ENCODE data around the gene NRGN. TPM values are rescaled to one million over a fixed set of nuclear protein-coding genes. Genes with fewer than 3 reads are reported as not detected.
"Not testable (repeated sequence)": the region's sequence is repeated elsewhere in the genome, so short reads cannot be mapped to it uniquely, and the experiment has no call there.

Gene NRGN
- total RNA-seq, 1 donor from 2014 or later = 6.1 TPM

DNA sequence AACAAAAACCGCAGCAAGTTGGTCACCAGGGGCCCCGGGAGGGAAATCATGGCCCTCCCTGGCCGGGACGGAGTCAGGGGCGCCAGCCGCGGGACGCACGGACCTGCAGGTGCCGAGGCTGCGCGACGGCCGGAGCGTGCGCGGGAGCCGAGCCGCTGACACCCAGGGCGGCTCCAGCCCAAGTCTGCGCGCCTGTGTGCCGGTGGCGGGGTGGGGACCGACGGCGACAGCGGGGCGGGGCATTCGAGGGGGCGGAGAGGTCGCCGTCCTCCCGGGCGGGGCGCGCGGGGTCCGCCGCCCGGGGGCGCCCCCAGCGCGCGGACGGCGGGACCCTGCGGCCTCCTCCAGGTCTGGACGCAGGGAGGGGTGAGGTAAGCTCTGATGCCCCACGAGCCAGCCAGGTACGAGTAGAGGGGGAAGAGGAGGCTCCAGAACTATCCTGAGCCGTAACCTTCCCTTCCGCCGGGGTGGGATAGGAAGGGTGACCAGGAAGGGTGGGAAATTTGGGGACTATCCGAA lies 22.4 kb downstream of the NRGN start, which contains the start of gene ESAM:
Gene ESAM (minus strand): TSS at position 186 of the 519 bp plus-strand sequence. CDS start 136 bp downstream, at position 50.
- Mint-ChIP-seq H3K27me3 (ENCODE audit: insufficient read depth) (peaks cover 40% of the 10 kb centered on the region), H3K36me3 (ENCODE audit: low read depth) (peaks cover 3% of the 10 kb centered on the region), H3K27ac (peak within 1 kb of the TSS; percentile 79), H3K4me1 (ENCODE audit: low read depth) (peaks cover 19% of the 10 kb centered on the region), H3K4me3 (peak within 1 kb of the TSS; percentile 98), H3K9me3 (no peaks in the 10 kb centered on the region)
- DNase-seq (ENCODE audit: low spot score) = peak; percentile 64
- intact Hi-C loops (cut with micrococcal nuclease) = loop anchor here (2.0 kb wide), 1 partner anchor 139 kb away; the partner anchor contains the start of gene TBRG1

DNA sequence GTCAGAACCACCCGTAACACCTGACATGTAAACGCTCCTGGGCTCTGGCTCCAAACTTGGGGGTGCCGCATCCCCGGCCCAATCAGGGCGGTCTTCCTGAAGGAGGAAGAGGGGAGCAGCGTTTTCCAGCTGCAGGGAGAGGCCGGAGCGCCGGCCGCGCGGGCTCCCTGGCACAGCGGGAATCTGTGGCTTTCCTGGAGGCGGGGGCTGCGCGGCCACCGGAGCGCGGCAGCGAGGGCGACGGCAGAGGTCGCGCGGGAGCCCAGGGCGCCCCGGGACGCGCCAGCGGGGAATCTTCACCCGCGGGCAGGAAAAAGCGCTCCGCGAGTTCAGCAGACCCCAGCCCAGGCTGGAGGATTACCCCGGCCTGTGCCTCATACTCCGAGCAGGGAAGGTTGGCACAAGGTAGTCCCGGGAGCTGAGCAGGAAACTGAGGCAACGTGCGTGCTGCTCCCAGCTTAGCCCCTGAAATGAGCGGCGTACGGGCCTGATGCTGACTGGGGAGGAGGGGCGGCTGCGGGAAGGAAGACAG lies 22.9 kb downstream of the NRGN start:
- peaks cover 19% of the 10 kb centered on the region for H3K4me1 Mint-ChIP-seq (ENCODE audit: low read depth)
- DNase-seq (ENCODE audit: low spot score) = no peak
- H3K36me3 Mint-ChIP-seq (ENCODE audit: low read depth) = peaks cover 3% of the 10 kb centered on the region
- no peaks in the 10 kb centered on the region for H3K9me3 Mint-ChIP-seq
- intact Hi-C loops (cut with micrococcal nuclease) = loop anchor here (1.0 to 2.0 kb wide), 9 partner anchors 16 to 140 kb away; partner anchors contain the start of genes MSANTD2, SIAE, SPA17 and TBRG1
- H3K27me3 Mint-ChIP-seq (ENCODE audit: insufficient read depth) = peaks cover 37% of the 10 kb centered on the region
- no peak overlapping the region for H3K27ac Mint-ChIP-seq
- H3K4me3 Mint-ChIP-seq = peak overlapping the region; percentile 98

DNA sequence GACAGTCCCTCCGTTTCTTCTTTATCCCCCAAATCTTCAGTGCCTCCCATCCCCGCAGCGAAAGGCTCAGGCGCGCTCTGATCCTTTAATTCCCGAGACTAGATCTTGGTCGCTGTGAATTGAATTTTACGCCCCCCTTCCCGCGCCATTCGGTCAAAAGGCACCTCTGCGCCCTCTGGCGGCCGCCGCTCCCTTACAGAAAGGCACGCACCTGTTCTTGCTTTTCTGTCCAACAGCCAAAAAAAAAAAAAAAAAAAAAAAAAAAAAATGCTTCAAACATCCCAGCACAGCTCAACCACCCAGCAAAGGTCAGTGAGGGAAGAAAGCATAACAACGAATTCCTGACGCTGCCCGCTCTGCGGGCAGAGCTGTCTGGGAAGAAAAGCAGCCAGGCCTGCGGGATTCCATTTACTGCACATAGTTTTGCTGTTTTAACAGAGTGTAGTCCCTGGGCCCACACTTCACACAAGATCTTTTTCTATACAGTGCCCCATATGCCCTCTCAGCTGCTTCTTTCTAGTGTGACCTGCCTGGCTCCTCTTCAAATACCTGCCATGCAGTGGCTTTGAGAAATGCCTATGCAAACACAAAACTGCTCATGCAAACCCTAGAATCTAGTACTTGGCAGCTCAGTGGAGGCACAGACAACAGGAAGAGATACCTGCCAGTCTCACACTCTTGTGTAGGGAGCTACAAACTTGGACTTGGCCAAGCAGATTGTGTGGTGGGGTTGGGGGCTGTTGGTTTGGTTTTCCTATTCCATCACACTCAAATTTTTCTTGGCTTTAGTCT lies 23.6 kb downstream of the NRGN start:
- peak; percentile 69 for DNase-seq (ENCODE audit: low spot score)

DNA sequence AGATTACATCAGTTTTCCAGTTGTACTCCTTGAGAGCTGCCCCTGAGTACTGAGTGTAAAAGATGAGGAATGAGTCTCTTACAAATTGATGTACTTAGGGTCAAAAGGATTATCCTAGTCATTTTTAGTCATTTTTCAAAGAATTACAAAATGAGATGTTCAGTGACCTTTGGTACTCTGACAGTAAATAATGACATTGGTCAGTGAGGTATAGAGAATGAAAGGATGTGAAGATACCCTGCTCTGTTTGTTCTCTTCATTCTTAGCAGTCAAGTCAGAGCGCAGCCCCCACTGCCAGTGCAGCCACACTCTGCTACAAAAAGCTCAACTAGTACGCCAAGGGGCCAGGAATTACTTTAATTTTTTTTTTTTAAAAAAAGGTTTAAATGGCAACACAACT lies 26.4 kb downstream of the NRGN start:
- no peaks in the 10 kb centered on the region for H3K9me3 Mint-ChIP-seq
- peaks cover 10% of the 10 kb centered on the region for H3K27me3 Mint-ChIP-seq (ENCODE audit: insufficient read depth)
- intact Hi-C loops (cut with micrococcal nuclease) = no loop called here
- peaks cover 8% of the 10 kb centered on the region for H3K36me3 Mint-ChIP-seq (ENCODE audit: low read depth)
- no peak overlapping the region for H3K4me3 Mint-ChIP-seq
- H3K27ac Mint-ChIP-seq = no peak overlapping the region
- no peak for DNase-seq (ENCODE audit: low spot score)
- H3K4me1 Mint-ChIP-seq (ENCODE audit: low read depth) = peaks cover 10% of the 10 kb centered on the region

More for the DNA sequence above, 23.6 kb downstream of the NRGN start:
- H3K27ac Mint-ChIP-seq = peak overlapping the region; percentile 79
- intact Hi-C loops (cut with micrococcal nuclease) = loop anchor here (1.0 to 2.0 kb wide), 9 partner anchors 17 to 141 kb away; partner anchors contain the start of genes MSANTD2, SIAE, SPA17 and TBRG1
- H3K9me3 Mint-ChIP-seq = no peaks in the 10 kb centered on the region
- peak overlapping the region; percentile 98 for H3K4me3 Mint-ChIP-seq
- H3K4me1 Mint-ChIP-seq (ENCODE audit: low read depth) = peaks cover 15% of the 10 kb centered on the region
- H3K27me3 Mint-ChIP-seq (ENCODE audit: insufficient read depth) = peaks cover 31% of the 10 kb centered on the region
- peaks cover 3% of the 10 kb centered on the region for H3K36me3 Mint-ChIP-seq (ENCODE audit: low read depth)

DNA sequence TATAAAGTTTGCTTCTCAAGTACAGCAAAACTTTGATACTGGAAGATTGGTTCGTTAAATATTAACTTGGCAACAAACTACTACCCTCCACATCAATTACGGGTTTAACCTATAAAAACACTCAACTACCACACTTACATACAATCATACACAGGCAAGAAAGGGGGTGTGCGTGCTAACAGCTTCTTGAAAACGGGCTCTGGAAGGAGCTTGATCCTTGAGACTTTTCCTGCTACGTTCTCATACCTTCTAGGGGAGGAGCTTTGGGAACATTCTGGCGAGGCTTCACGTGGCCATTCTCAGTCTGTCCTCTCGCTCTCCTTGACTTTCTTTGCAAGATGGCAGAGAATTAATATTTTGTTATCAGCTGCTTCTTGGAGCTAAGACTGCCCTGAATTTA lies 29.2 kb downstream of the NRGN start:
- DNase-seq (ENCODE audit: low spot score) = no peak
- Mint-ChIP-seq H3K9me3 (no peaks in the 10 kb centered on the region), H3K27me3 (ENCODE audit: insufficient read depth) (no peaks in the 10 kb centered on the region), H3K4me3 (no peak overlapping the region), H3K36me3 (ENCODE audit: low read depth) (peaks cover 16% of the 10 kb centered on the region), H3K4me1 (ENCODE audit: low read depth) (no peaks in the 10 kb centered on the region), H3K27ac (no peak overlapping the region)
- intact Hi-C loops (cut with micrococcal nuclease) = no loop called here

DNA sequence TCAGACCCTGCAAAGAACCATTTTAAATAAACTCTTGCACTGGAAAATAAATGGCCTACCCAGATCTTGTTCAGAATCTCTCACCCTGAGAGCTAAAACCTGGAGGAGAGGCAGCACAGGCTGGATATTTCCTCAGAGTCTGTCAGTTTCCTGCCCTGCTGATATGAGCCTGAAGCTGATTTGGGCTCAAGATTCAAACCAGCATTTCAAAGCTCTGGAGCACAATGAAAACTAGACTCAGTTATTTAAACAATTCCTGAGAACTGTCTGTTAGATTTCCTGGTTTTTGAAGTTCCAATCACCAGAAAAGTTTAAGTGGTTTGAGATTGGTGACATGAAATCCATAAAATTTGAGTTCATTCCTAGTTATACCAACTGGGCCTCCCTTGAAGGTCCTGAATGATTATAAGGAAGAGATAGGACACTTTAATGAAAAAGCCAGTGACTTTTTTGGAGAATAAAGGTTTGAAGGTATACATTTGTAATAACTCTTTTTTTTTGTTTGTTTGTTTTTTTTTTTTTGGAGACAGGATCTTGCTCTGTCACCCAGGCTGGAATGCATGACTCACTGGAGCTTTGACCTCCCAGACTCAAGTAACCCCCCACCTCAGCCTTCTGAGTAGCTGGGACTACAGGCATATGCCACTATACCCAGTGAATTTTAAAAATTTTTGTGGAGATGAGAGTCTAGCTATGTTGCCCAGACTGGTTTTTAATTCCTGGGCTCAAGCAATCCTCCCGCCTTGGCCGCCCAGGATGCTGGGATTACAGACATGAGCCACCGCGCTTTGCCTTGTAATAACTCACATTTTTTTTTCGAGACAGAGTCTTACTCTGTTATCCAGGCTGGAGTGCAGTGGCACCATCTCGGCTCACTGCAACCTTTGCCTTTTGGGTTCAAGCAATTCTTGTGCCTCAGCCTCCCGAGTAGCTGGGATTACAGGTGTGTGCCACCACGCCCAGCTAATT lies 30.3 kb downstream of the NRGN start:
- intact Hi-C loops (cut with micrococcal nuclease) = no loop called here
- no peaks in the 10 kb centered on the region for H3K4me1 Mint-ChIP-seq (ENCODE audit: low read depth)
- no peak for DNase-seq (ENCODE audit: low spot score)
- H3K27me3 Mint-ChIP-seq (ENCODE audit: insufficient read depth) = no peaks in the 10 kb centered on the region
- no peak overlapping the region for H3K4me3 Mint-ChIP-seq
- no peaks in the 10 kb centered on the region for H3K9me3 Mint-ChIP-seq
- no peak overlapping the region for H3K27ac Mint-ChIP-seq
- H3K36me3 Mint-ChIP-seq (ENCODE audit: low read depth) = peaks cover 16% of the 10 kb centered on the region

DNA sequence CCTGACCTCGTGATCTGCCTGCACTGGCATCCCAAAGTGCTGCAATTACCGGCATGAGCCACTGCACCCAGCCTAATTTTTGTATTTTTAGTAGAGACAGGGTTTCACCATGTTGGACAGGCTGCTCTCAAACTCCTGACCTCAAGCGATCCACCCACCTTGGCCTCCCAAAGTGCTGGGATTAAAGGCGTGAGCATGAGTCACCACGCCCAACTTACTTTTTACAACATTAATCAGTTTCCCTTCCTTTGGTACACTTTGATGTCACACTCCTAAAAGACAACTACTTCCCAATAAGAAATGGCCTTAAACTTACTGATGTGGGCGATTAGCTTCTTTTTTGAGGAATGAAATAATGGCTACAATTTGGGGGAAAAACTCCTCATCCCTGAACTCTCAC lies 31.2 kb downstream of the NRGN start:
- H3K9me3 Mint-ChIP-seq; H3K27ac Mint-ChIP-seq; DNase-seq (ENCODE audit: low spot score); H3K4me3 Mint-ChIP-seq; intact Hi-C loops (cut with micrococcal nuclease); H3K27me3 Mint-ChIP-seq (ENCODE audit: insufficient read depth); H3K4me1 Mint-ChIP-seq (ENCODE audit: low read depth): not testable (repeated sequence)
- H3K36me3 Mint-ChIP-seq (ENCODE audit: low read depth) = peaks cover 16% of the 10 kb centered on the region

DNA sequence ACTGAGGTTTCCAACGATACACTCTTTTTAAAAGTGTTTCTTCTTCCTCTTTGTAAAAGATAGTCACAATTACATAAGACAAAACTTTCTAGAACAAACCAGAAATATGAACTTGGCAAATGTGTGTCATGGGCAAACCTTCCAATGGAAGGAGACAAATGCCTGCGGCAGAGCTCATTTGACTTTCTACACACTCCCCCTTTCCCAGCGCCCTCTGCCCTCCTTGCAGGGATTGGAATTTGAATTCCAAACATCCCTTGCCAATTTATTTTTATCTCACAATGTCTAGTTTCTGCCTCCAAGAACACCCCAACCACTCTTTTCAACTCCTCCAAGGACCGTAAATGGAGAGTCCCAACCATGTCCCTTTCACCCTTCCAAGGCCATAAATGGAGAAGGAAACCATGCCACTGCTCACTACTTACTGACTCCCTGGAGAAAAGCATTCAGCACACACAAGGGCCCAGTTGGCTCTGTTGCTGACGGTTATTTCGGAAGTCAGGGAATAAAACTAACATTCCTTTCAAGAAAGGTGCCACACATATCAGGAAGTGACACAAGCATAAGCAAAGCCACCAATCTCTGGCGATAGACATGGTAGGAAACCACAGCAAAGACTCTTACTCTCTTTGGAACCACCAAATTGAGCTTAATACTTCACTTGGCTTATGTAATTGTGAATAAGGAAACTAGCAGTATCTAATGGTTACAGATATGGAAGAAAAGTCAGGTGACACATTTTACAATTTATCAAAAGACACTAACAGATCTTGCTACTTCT lies 37.3 kb downstream of the NRGN start:
- intact Hi-C loops (cut with micrococcal nuclease) = no loop called here
- no peaks in the 10 kb centered on the region for H3K27me3 Mint-ChIP-seq (ENCODE audit: insufficient read depth)
- H3K4me3 Mint-ChIP-seq = no peak overlapping the region

DNA sequence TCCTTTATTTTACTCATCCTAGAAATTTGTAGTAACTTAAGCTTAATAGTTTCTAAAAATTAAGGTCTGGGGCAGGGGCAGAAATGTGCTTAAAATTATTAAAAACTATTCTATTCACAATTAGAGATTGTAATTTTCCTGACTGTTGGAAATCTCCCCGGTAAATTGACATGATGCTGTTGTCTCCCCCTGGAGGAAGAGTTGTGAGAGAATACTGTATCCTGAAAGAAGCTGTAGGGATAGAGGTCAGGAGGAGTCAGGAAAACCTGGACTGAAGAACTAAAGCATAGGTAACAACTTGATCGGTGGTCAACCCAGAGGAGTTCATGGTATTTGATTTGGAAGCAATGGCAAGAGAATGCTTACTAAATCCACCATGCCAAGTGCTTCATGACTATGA lies 38.5 kb downstream of the NRGN start:
- Mint-ChIP-seq H3K4me1 (ENCODE audit: low read depth) (peaks cover 7% of the 10 kb centered on the region), H3K27ac (no peak overlapping the region), H3K9me3 (no peaks in the 10 kb centered on the region), H3K4me3 (no peak overlapping the region), H3K36me3 (ENCODE audit: low read depth) (peaks cover 5% of the 10 kb centered on the region), H3K27me3 (ENCODE audit: insufficient read depth) (no peaks in the 10 kb centered on the region)
- no peak for DNase-seq (ENCODE audit: low spot score)
- intact Hi-C loops (cut with micrococcal nuclease) = no loop called here

More for the DNA sequence above, 37.3 kb downstream of the NRGN start:
- Mint-ChIP-seq H3K27ac (no peak overlapping the region), H3K4me1 (ENCODE audit: low read depth) (peaks cover 7% of the 10 kb centered on the region), H3K9me3 (no peaks in the 10 kb centered on the region), H3K36me3 (ENCODE audit: low read depth) (peaks cover 6% of the 10 kb centered on the region)
- DNase-seq (ENCODE audit: low spot score) = no peak

DNA sequence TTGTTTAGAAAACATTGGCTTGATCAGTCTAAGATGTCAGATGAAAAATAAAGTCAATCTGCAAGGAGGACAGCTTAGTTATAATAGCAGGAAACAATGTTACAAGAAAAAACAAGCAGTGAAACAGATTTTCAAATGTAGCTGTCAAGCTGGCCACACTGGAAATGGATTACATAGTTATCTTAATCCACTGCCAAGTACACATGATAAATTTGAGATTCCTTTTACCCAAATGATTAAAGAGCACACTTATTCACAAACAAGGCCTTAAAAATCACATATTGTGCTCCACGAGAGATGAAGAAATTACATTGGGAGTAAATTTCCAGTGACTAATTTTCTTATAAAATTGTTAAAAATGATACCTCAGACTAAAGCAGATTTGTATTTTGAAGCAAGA lies 39.8 kb downstream of the NRGN start:
- no peak for DNase-seq (ENCODE audit: low spot score)
- intact Hi-C loops (cut with micrococcal nuclease) = no loop called here
- no peaks in the 10 kb centered on the region for H3K9me3 Mint-ChIP-seq
- no peak overlapping the region for H3K27ac Mint-ChIP-seq
- H3K27me3 Mint-ChIP-seq (ENCODE audit: insufficient read depth) = no peaks in the 10 kb centered on the region
- peaks cover 5% of the 10 kb centered on the region for H3K36me3 Mint-ChIP-seq (ENCODE audit: low read depth)
- H3K4me1 Mint-ChIP-seq (ENCODE audit: low read depth) = peaks cover 7% of the 10 kb centered on the region
- no peak overlapping the region for H3K4me3 Mint-ChIP-seq

DNA sequence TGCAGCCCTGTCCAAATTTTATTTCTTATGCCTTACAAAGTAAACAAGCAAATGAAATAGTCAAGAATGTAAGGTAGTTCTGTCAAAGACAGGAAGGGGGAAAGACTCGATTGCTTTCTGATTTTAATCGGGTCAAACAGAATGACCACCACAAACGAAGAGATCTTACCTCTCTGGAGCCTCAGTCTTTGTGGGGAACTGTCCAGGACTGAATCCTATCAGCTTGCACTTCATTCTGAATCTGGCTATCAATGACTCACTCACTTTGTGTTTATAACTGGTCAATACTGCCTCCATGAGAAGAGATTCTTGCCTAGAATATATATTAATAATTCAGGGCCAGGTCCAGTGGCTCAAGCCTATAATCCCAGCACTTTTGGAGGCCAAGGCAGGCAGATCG lies 43.3 kb downstream of the NRGN start:
- Mint-ChIP-seq H3K4me1 (ENCODE audit: low read depth) (no peaks in the 10 kb centered on the region), H3K4me3 (no peak overlapping the region), H3K27ac (no peak overlapping the region), H3K9me3 (no peaks in the 10 kb centered on the region), H3K36me3 (ENCODE audit: low read depth) (peaks cover 5% of the 10 kb centered on the region), H3K27me3 (ENCODE audit: insufficient read depth) (no peaks in the 10 kb centered on the region)
- intact Hi-C loops (cut with micrococcal nuclease) = no loop called here
- DNase-seq (ENCODE audit: low spot score) = no peak

DNA sequence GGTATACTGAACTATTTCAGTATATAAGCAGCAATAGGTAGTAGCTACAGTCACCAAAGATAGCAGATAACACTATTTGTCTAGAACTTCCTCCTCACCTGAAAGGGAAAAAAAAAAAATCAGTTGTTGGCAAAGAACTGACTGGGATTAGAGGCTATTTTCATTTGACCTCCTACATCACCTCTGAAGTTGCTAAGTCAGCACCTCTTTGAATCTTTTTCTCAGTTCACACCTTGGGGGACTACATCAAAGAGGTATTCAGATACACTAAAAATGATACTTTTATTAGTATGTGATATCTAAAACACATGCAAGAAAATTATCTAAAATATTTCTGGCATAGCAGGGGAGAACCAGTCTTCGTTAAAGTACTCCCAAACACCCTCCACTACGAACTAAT lies 44.3 kb downstream of the NRGN start:
- H3K27ac Mint-ChIP-seq = no peak overlapping the region
- no peaks in the 10 kb centered on the region for H3K9me3 Mint-ChIP-seq
- DNase-seq (ENCODE audit: low spot score) = no peak
- no peaks in the 10 kb centered on the region for H3K4me1 Mint-ChIP-seq (ENCODE audit: low read depth)
- no peaks in the 10 kb centered on the region for H3K36me3 Mint-ChIP-seq (ENCODE audit: low read depth)
- H3K27me3 Mint-ChIP-seq (ENCODE audit: insufficient read depth) = no peaks in the 10 kb centered on the region
- no peak overlapping the region for H3K4me3 Mint-ChIP-seq
- intact Hi-C loops (cut with micrococcal nuclease) = no loop called here
